Activated T-cell treated with anti-CD3 and anti-CD28 coated beads for 1 hour (primary cell): ENCODE data around the gene CARTPT.

Source experiments
- DNase-seq: peaks from one replicate; pipeline ENCODE4 v3.0.0-alpha.2; 2020; ENCODE audit warnings: low read depth

CARTPT gene

DNA sequence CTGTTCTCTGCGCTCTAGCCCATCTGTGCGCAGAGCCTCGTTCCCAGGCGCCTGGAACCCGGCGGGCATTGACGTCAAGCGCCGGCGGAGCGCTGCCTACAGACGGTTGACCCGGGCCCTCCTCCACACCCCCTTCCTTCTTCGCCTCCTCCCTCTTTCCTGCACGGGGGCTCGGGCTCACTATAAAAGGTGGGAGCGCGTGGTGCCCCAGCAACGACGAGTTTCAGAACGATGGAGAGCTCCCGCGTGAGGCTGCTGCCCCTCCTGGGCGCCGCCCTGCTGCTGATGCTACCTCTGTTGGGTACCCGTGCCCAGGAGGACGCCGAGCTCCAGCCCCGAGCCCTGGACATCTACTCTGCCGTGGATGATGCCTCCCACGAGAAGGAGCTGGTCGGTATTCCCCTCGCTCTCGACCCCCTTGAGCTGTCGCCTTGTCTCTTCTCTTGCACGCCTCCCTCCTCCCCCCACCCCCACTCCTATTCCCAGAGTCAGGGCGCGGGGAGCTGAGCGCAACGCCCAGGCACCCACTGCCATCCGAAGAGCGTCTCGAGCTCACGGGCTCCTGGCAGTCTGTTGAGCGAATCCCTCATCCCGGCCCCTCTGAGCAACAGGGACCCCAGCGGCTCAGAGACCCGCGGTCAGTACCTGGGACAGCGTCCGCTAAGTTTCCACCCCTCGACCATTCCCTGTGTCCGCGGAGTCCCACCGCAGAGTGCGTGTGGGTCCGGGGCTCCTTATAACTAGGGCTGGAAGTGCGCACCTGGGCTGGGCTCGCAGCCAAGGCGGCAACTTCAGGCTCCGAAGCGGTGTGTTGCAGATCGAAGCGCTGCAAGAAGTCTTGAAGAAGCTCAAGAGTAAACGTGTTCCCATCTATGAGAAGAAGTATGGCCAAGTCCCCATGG, at the start of gene CARTPT:
Gene CARTPT, plus strand, starts transcription at position 213 of the 902 bp plus-strand sequence. Its CDS starts 19 bp downstream, at position 232.
- no peak for DNase-seq

- no peak for DNase-seq
These were observed 41.1 kb upstream of the CARTPT start for GRCh38 chr5:71677977-71678376.

- no peak for DNase-seq
These were observed 39.4 kb upstream of the CARTPT start for GRCh38 chr5:71679714-71680113.

GRCh38 chr5:71680510-71680909, 38.6 kb upstream of the CARTPT start:
- DNase-seq, result no peak

DNA sequence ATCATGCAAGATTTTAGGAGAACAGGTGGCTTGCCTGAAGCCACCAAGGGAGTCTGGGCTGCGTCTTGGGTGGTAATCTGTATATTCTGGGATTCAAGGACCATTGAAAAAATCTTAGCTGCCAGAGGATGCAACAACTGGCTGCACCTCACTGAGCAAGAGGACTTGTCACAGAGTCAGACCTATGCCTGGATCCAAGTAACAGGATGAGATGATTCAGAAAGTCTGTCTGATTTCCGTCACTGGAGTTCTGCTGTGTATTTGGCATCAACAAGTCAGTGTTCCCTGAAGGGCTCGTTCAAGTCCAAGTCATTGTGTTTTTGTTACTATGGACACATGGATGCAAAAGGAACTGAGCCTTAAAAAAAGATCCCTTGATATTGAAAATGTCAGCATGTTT, 37.8 kb upstream of the CARTPT start:
- no peak for DNase-seq

- DNase-seq, result no peak
These were observed 34.8 kb upstream of the CARTPT start for GRCh38 chr5:71684309-71684708.

DNA sequence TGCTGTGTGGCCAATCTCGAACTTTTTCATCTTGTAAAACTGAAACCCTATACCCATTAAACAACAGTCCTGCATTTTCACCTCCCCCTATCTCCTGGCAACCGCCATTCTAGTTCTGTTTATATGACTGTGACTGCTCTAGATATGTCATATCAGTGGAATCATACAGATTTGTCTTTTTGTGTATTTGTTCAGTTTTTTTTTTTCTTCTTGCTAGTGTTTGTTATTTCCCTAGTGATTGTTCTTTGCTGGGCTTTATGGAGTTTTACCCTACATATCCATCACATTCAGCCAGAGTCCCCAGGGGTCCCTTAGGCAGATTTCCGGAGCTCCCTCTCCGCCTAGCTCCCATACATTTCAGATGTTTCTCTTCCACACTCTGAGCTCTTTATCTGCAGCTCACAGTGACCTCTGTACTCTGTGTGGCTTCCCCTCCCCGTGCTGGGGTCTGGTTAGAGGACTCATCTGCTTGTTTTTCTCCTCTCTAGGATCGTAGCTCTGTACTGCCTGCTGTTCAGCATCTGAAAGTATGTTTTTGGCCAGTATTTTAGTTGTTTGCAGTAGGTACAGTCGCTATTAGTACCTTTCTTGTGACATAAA, 25.1 kb upstream of the CARTPT start:
- DNase-seq, result no peak

GRCh38 chr5:71695071-71695470, 24.0 kb upstream of the CARTPT start:
- no peak for DNase-seq

DNA sequence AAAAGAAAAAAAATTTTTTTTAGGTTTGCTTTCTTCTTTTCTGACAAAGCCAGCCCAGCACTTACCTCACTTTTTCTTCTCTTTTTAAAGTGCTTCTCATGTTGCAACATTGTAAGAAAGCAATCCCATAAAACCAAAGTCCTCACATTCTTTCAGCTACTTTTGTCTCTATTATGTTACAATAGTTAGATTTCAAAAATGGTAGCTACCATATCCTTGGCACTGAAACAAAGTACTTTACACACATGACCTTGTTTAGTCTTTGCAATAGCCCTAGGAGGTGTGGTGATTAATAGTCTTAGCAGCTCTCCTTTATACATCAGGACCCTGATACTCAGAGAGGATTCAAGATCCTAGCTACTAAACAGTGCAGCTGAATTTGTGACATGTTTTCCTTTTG, 23.5 kb upstream of the CARTPT start:
- DNase-seq, result no peak

DNA sequence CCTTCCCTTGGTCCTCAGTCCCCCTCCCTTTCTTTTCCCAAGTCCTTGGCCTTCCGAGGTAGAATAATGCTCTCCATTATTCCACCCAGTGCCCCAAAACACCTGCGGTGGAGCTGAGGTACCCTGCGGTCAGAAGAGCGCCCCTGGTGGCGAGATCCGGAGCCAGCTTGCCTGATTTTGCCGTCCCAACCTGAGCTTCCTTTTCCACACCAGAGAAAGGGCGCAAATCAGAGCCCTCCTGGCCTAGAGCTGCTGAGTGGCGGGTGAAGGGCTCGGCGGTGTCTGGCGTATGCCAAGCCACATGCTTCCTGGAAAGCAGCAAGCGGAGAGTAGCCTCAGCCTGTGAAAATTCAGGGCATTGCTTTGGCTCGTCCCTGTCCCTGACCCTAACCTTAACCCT, 21.1 kb upstream of the CARTPT start:
- DNase-seq, result no peak

GRCh38 chr5:71699233-71699632, 19.8 kb upstream of the CARTPT start:
- no peak for DNase-seq

DNA sequence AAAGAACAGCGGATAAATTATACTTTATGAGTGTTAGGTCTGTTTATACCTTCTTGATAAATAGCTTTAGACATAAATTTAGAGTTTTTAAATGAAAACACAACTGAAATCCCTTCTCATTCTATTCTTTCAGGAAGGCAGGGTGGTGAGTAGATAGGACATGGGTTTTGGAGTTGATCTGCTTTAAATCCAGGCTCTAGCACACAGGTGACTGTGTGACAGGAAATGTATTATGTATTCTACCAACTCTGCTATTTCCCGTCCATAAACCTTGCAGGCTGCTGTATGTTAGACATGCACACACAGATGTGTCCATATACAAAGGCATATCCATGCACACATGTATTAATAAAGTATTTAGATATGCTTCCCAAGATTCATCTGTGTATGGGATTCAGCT, 19.3 kb upstream of the CARTPT start:
- DNase-seq, result no peak

- DNase-seq, result no peak
These were observed 18.3 kb upstream of the CARTPT start for GRCh38 chr5:71700803-71701202.

- no peak for DNase-seq
These were observed 17.7 kb upstream of the CARTPT start for GRCh38 chr5:71701407-71701806.

DNA sequence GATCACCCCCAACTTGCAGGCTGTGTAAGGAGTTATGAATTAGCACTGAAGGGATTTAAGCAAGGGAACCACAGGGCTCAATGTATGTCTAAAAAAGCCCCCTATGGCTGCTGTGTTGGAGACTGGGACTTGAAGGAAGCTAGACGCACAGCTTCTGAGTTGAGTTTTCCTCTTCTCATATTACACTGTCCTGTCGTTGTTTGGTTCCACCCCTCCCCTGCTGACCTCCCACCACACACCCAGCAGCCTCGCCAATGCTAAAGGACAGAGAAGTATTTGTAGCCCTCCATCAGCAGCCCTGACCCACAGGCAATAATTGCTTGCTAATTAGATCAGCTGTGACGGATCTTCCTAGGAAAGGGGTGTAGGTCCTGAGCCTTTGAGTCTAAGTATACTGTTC, 15.1 kb upstream of the CARTPT start:
- no peak for DNase-seq

- no peak for DNase-seq
These were observed 13.7 kb upstream of the CARTPT start for GRCh38 chr5:71705421-71705820.

DNA sequence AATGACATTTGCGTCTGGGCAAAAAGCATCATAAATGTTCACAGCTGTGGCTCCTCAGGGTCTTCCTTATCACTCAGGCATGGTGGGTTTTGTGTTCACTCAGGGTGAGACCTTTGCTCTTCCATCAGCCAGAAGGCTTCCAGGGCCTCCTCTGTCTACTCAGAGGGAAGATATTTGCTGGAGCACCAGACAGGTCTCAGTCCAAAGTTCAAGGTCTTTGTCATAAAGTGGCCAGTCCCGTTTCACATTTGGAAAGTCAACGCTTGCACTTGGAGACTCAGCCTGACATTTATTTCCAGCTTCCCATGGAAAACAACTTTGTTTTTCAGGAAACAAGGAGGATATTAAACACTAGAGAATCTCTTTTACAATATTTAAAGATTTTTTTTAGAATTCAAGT, 12.2 kb upstream of the CARTPT start:
- DNase-seq, result no peak

- DNase-seq, result no peak
These were observed 7.5 kb upstream of the CARTPT start for GRCh38 chr5:71711610-71712009.

DNA sequence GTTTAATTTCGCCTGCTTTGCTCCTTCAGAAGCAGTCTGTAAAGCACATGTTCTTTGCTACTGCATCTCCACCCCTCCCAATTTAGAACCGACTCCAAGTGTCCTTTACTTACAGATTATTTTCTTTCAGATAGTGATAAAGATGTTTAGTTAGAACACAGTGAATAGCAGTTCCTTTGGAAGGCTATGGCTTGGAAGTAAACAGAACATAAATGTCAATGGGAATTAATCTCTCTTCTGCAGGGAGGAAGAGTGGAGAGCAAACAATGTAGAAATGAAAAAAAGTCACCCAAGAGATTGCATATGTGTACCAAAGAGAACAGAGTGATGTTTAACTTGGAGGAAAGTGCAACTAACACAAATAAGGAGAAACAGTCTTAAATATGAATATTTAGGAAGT, 4.2 kb upstream of the CARTPT start:
- DNase-seq, result no peak

DNA sequence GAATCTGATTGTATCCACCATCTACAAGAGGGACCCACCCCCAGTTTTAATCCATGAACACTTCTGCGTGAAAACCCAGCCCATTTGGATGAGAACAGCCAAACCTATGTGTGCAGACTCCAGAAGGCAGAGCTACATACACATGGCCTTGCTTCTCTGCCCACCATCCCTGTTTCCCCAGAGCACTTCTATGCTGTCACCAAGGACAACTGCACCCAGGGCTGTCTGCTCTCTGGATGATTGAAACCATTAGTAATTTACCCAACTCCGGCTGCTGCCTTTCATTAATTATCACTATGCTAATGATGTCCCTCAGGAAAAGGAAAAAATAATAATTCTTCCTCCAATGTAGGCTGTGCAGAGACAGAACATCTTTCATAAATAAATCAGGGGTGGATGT, 8.9 kb downstream of the CARTPT start:
- DNase-seq, result no peak

- DNase-seq, result no peak
These were observed 11.9 kb downstream of the CARTPT start for GRCh38 chr5:71731015-71731414.

DNA sequence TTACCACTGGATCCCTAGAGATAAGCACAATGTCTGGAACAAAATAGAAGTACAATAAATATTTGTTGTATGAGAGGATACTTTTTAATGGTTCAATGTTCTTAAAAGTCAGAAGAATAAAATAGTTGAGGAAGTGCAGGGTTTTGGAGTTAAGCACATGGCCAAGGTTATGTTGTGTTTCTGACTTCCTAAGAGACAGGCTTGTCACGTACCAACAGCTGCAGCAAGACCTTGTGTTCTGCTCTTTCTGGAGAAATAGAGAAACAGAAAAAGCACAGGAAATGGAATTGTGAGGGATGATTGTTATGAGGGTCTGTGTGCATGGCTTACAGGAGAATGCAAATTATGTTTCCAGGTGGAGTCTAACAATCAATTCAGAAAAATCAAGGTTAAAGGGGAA, 12.9 kb downstream of the CARTPT start:
- no peak for DNase-seq

GRCh38 chr5:71734141-71734540, 15.1 kb downstream of the CARTPT start:
- DNase-seq, result no peak
